KMS-11 (cell line): ENCODE results near the gene TOMM20.
A peak's percentile ranks its signal among the peaks of the same experiment; 100 is the strongest.

Experiments used
- H2AFZ ChIP-seq: fragments of 200-600 bp; sonication (generic); 2 replicates; pipeline ENCODE4 v1.6.1; 2016; ENCODE audit warnings: antibody characterized with exemption, mixed run types, low read depth
- H3K27ac ChIP-seq: fragments of 200-600 bp; sonication (generic); 2 replicates; pipeline ENCODE4 v1.6.1; 2016; ENCODE audit warnings: mild to moderate bottlenecking, mixed run types
- H3K27me3 ChIP-seq: fragments of 200-600 bp; sonication (generic); 2 replicates; pipeline ENCODE4 v1.6.1; 2017; ENCODE audit warnings: mild to moderate bottlenecking, low read depth, mixed run types, moderate library complexity; ENCODE audit not compliant: insufficient read depth
- H3K36me3 ChIP-seq: fragments of 200-600 bp; sonication (generic); 2 replicates; pipeline ENCODE4 v1.6.1; 2017; ENCODE audit warnings: mild to moderate bottlenecking, mixed run types; ENCODE audit not compliant: insufficient read depth
- H3K4me1 ChIP-seq: fragments of 200-600 bp; sonication (generic); 2 replicates; pipeline ENCODE4 v1.6.1; 2016; ENCODE audit warnings: mild to moderate bottlenecking, low read depth, mixed run types; ENCODE audit not compliant: poor library complexity, severe bottlenecking
- H3K4me2 ChIP-seq: fragments of 200-600 bp; sonication (generic); 2 replicates; pipeline ENCODE4 v1.7.0; 2016; ENCODE audit warnings: mild to moderate bottlenecking, mixed run types
- H3K4me3 ChIP-seq: fragments of 200-600 bp; sonication (generic); IDR thresholded peaks from 2 replicates; pipeline ENCODE4 v1.6.1; 2017; ENCODE audit warnings: low read depth, low read length, mixed read lengths; ENCODE audit not compliant: insufficient read depth
- H3K79me2 ChIP-seq: fragments of 200-600 bp; sonication (generic); 2 replicates; pipeline ENCODE4 v1.6.1; 2016; ENCODE audit warnings: low read depth, mixed run types; ENCODE audit not compliant: insufficient read depth
- H3K9ac ChIP-seq: fragments of 200-600 bp; sonication (generic); 2 replicates; pipeline ENCODE4 v1.6.1; 2016; ENCODE audit warnings: mild to moderate bottlenecking, mixed run types
- H4K20me1 ChIP-seq: fragments of 200-600 bp; sonication (generic); 2 replicates; pipeline ENCODE4 v1.6.1; 2016; ENCODE audit warnings: mild to moderate bottlenecking, mixed run types; ENCODE audit not compliant: insufficient read depth
- CTCF ChIP-seq: fragments of 200-600 bp; sonication (generic); conservative IDR thresholded peaks from 2 replicates; pipeline ENCODE4 v1.6.1; 2017; ENCODE audit warnings: low read depth, mild to moderate bottlenecking, antibody characterized with exemption, low read length, moderate library complexity, mixed read lengths

Gene TOMM20

DNA sequence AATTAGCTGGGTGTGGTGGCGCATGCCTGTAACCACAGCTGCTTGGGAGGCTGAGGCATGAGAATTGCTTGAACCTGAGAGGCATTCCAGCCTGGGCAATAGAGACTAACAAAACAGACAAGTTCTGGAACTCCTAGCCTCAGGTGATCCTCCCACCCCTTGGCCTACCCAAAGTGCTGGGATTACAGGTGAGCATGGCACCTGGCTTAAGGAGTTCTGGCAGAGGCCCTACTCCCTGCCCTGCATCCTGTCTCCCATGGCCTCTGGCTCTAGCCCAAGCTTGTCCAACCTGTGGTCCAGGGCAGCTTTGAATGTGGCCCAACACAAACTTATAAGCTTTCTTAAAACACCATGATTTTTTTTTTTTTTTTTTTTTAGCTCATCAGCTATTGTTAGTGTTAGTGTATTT lies 20.4 kb downstream of the TOMM20 start:
- no peak for TF ChIP-seq CTCF
- H2AFZ ChIP-seq: no peak overlapping the region
- H3K4me3 ChIP-seq: no peak overlapping the region
- H3K27ac ChIP-seq: no peak overlapping the region
- no peak overlapping the region for H3K9ac ChIP-seq
- peaks cover 5% of the 10 kb centered on the region; the same call in 1 of the 2 replicates for H3K79me2 ChIP-seq
- no peaks in the 10 kb centered on the region for H3K27me3 ChIP-seq
- H4K20me1 ChIP-seq: no peaks in the 10 kb centered on the region
- peaks cover 38% of the 10 kb centered on the region for H3K4me1 ChIP-seq
- no peak overlapping the region for H3K4me2 ChIP-seq
- peaks cover 16% of the 10 kb centered on the region; the same call in 1 of the 2 replicates for H3K36me3 ChIP-seq

DNA sequence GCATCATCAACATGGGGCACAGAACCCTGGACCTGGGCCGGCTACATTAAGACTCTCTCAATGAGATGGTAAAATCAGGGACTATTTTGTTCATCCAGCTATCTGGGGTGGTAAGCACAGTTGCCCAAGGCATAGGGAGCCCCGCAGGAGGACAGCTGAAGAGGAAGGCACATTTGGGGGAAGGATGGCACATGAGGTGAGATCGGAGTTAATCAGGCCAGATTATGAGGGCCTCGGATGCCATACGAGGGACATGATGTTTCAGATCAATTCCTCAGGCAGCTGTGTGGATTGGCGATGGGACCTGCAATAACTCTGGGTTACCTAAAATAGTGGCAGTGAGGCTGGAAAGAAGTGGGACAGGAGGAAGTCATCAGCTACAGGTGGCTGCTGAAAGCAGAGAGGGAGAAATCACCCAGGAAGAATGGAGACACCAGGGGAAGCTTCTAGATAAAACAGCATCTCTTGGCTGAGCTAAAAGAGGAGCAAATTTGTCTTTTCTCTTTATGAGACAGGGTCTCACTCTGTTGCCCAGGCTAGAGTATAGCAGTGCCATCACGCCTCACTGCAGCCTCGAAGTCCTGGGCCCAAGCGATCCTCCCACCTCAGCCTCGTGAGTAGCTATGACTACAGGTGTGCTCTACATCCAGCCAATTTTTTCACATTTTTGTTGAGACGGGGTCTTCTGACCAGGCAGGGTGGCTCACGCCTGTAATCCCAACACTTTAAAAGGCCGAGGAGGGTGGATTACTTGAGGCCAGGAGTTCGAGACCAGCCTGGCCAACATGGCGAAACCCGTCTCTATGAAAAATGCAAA lies 21.1 kb downstream of the TOMM20 start:
- Histone ChIP-seq H3K4me1 (peaks cover 35% of the 10 kb centered on the region), H2AFZ (no peak overlapping the region), H3K36me3 (peaks cover 10% of the 10 kb centered on the region; the same call in 1 of the 2 replicates), H3K4me2 (no peak overlapping the region), H3K9ac (no peak overlapping the region), H4K20me1 (no peaks in the 10 kb centered on the region), H3K27ac (no peak overlapping the region), H3K4me3 (no peak overlapping the region), H3K79me2 (no peaks in the 10 kb centered on the region; the same call in 1 of the 2 replicates), H3K27me3 (no peaks in the 10 kb centered on the region)
- TF ChIP-seq CTCF: no peak

- Histone ChIP-seq H3K27me3 (no peaks in the 10 kb centered on the region), H3K4me2 (peak overlapping the region; percentile 66), H2AFZ (no peak overlapping the region), H3K36me3 (peaks cover 8% of the 10 kb centered on the region; the same call in 1 of the 2 replicates), H3K4me1 (peaks cover 35% of the 10 kb centered on the region), H3K27ac (no peak overlapping the region; the same call in 1 of the 2 replicates), H3K9ac (no peak overlapping the region), H3K79me2 (no peaks in the 10 kb centered on the region), H3K4me3 (no peak overlapping the region), H4K20me1 (no peaks in the 10 kb centered on the region)
- TF ChIP-seq CTCF: no peak
Observed at GRCh38 chr1:235106457-235106856, 22.2 kb downstream of the TOMM20 start.

- H3K4me2 ChIP-seq: peak overlapping the region; percentile 89
- H3K9ac ChIP-seq: peak overlapping the region; percentile 82; the same call in 1 of the 2 replicates
- H3K36me3 ChIP-seq: peaks cover 8% of the 10 kb centered on the region; the same call in 1 of the 2 replicates
- no peak for TF ChIP-seq CTCF
- H4K20me1 ChIP-seq: no peaks in the 10 kb centered on the region
- no peaks in the 10 kb centered on the region for H3K79me2 ChIP-seq
- peaks cover 35% of the 10 kb centered on the region for H3K4me1 ChIP-seq
- H3K27me3 ChIP-seq: no peaks in the 10 kb centered on the region
- peak overlapping the region; percentile 82 for H3K27ac ChIP-seq
- no peak overlapping the region for H3K4me3 ChIP-seq
- H2AFZ ChIP-seq: peak overlapping the region; percentile 55; the same call in 1 of the 2 replicates
Observed at GRCh38 chr1:235105051-235106043, 23.3 kb downstream of the TOMM20 start.
